Left hindlimb (tissue), 1 donor: Measurements from ENCODE around the gene NRL.

Source experiments
- DNase-seq: peaks from one replicate; pipeline ENCODE4 v3.0.0-alpha.2; 2018

Gene NRL

GRCh38 chr14:24114532-24115421 is at the start of gene NRL, which contains the start of gene DCAF11:
Gene NRL, minus strand, starts transcription at chr14:24114949. Its CDS starts 32,101 bp downstream, at chr14:24082848.
Gene DCAF11, plus strand, starts transcription at chr14:24114777. Its CDS starts 818 bp downstream, at chr14:24115595.
- peak; percentile 99 for DNase-seq

GRCh38 chr14:24162093-24162492 is 47.3 kb upstream of the NRL start:
- no peak for DNase-seq

DNA sequence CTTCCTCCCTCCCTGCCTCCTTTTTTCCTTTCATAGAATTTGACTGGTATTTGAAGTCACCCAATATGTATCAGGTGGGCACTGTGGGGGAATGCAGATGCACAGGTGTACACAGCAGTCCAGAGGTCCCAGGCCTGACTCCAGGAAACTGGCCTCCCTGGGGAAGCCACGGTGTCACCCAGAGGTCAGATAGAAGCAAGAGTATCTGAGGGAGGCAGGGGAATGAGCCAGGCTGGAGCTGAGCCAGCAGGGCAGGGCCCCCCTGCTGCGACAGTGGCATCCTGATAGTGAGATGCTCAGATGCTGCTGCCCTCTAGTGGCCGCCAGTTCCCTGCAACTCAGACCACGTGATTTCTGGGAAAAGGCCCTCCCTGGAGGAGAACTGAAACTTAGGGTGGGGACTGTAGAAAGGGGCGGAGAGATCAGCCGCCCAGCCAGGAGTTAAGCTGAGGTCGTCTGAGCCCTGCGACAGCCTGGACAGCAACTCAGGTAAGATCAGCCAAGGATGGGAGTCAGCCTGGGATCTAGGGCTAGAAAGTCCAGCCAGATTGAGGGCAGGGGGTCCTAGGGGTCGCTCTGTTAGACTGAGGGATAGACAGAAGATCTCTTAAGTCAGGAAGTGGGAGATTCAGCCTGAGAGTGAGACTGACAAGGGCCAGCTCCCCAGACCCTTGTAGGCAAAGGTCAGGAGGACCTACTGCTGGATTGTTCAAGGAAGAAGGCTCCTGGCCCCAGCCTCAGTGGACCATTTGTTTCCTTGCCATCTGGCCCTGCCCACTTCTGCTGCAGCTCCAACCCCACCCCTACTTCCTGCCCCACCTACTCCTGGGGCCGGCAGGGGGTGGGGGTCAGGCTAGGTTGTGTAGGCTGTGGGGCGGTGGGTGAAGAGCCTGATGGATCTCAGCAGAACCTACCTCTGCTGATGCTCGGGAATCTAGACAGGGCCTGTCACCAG is 46.4 kb upstream of the NRL start, which contains the start of gene IRF9:
Gene IRF9, plus strand, starts transcription at position 416 of the 955 bp plus-strand sequence. CDS start 880 bp downstream, outside the sequence.
- peak; percentile 93 for DNase-seq

GRCh38 chr14:24160499-24160849 is 45.7 kb upstream of the NRL start:
- DNase-seq: no peak

DNA sequence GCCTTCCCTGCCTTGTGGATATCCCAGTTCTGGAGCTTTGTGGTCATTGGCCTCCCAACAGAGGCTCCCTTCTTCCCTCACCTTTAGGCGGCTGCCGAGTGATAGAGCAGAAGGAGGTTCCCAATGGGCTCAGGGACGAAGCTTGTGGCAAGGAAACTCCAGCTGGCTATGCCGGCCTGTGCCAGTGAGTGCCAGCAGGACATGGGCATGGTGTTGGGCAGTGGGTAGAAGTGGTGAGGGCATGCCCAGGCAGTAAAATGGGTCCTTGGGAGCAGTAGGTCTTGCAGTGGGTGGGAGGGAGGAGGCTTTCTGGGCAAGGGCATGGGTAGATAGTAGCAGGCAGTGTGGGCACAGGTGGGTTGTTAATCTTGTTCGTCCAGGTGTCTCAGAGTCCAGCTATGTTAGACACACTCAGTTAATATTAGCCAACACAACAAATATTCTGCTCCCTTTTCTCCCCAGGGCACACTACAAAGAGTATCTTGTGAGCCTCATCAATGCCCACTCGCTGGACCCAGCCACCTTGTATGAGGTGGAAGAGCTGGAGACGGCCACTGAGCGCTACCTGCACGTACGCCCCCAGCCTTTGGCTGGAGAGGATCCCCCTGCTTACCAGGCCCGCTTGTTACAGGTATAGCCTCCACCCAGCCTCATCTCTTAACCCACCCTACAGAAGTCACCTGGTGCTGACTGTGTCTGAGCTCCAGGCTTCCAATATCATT is 45.2 kb upstream of the NRL start:
- DNase-seq: no peak

GRCh38 chr14:24157331-24157730 is 42.6 kb upstream of the NRL start:
- DNase-seq: no peak

- DNase-seq: no peak
Observed at GRCh38 chr14:24156840-24157239, 42.1 kb upstream of the NRL start.

- DNase-seq: no peak
Observed at GRCh38 chr14:24155100-24155499, 40.4 kb upstream of the NRL start.

DNA sequence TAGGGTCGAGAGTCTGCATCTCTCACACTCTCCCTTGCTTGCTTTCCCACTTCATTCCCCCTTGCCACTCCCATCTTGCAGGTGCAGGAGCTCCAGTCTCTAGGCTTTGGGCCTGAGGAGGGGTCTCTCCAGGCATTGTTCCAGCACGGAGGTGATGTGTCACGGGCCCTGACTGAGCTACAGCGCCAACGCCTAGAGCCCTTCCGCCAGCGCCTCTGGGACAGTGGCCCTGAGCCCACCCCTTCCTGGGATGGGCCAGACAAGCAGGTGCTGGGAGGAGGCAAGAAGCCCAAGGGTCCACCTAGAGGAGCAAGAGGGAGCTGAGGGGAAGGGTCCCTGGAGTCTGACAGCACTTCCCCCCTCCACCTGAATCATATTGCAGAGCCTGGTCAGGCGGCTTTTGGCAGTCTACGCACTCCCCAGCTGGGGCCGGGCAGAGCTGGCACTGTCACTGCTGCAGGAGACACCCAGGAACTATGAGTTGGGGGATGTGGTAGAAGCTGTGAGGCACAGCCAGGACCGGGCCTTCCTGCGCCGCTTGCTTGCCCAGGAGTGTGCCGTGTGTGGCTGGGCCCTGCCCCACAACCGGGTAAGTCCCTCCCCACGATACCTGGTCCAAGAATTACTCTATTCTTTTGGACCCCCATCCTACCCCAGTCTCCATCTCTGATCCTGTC is 36.8 kb upstream of the NRL start:
- DNase-seq: no peak

DNA sequence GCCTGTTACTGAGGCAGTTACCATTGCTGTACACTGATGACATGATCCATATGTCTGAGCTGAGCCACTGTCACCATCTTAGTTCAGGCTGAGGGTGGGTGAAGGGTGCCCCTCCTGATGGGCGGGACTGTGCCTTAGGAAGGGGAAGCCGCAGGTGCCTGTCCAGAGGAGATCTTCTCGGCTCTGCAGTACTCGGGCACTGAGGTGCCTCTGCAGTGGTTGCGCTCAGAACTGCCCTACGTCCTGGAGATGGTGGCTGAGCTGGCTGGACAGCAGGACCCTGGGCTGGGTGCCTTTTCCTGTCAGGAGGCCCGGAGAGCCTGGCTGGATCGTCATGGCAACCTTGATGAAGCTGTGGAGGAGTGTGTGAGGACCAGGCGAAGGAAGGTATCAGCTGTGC is 36.2 kb upstream of the NRL start:
- DNase-seq: no peak

GRCh38 chr14:24150567-24150966 is 35.8 kb upstream of the NRL start:
- DNase-seq: no peak

DNA sequence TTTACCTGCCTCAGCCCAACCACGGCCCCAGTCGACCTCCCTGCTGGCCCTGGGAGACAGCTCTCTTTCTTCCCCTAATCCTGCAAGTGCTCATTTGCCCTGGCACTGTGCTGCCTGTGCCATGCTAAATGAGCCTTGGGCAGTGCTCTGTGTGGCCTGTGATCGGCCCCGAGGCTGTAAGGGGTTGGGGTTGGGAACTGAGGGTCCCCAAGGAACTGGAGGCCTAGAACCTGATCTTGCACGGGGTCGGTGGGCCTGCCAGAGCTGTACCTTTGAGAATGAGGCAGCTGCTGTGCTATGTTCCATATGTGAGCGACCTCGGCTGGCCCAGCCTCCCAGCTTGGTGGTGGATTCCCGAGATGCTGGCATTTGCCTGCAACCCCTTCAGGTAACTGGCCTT is 35.3 kb upstream of the NRL start:
- DNase-seq: no peak

- DNase-seq: no peak
Observed at GRCh38 chr14:24149302-24149969, 34.7 kb upstream of the NRL start.

GRCh38 chr14:24147761-24148428 is 33.1 kb upstream of the NRL start:
- no peak for DNase-seq

DNA sequence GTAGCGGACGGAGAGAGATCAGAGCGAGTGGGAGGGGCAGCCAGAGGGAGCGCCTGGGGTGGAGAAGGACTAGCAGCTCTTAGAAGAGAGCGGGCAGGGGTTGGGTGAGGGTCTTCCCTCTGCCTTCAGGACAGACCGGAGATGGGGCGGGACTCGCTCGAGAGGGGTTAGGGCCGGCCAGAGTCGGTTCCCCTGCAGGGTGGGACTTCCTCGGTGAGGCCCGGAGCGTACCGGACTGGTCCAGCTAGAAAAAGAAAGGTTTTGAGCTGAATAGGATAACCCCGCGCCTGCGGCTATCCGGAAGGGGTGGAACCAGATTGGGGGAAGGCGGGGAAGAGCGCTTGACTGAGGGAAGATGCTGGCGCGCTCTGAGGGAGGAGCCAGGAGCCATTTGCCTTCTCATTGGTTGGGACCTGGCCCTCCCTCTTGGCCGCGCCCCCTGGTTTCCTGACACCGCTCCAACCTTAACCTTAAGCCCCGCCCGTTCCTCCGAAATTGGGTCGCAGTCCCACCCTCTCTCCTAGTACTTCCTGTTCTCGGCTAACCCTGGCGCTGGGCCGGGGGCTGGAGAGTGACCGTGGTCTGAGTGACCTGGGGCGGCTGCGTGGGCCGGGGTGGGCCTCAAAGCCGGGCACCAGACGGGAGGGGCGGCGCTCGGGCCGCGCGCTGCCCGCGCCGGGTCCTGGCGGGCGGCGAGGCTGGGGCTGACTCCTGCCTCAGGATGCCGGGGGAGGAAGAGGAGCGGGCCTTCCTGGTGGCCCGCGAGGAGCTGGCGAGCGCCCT is 32.4 kb upstream of the NRL start, which contains the start of gene RNF31:
Gene RNF31, plus strand, starts transcription at position 521 of the 783 bp plus-strand sequence. Its CDS starts 201 bp downstream, at position 722.
- peak; percentile 98 for DNase-seq

- peak; percentile 97 for DNase-seq
Observed at GRCh38 chr14:24146453-24146977, 31.8 kb upstream of the NRL start, which contains the start of gene PSME2. Gene PSME2, minus strand, starts transcription at chr14:24146610. Its CDS starts 29 bp downstream, at chr14:24146581.

- no peak for DNase-seq
Observed at GRCh38 chr14:24145690-24146452, 31.1 kb upstream of the NRL start.

DNA sequence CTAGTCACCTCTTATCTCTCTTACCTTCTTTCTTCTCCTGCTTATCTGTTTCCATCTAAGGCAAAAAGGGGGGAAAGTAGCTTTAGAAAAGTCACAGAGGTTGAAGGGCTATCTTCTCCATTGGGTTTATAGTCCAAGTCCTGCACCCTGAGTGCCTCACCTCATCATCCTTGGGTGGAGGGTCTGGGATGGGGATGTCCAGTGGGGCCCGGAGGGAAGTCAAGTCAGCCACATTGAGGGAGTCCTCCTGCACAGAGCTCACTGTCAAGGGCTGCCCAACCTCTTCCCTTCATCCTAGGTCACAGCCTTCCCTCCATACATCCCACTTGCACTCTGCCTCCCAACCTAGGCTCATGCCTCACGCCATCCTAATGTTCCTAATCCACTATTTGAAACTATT is 30.5 kb upstream of the NRL start:
- DNase-seq: no peak

- DNase-seq: no peak
Observed at GRCh38 chr14:24144451-24144850, 29.7 kb upstream of the NRL start.
